Measurements from ENCODE around the gene HEATR1.
"Not testable (repeated sequence)": the region's sequence is repeated elsewhere in the genome, so short reads cannot be mapped to it uniquely, and the experiment has no call there.

The HEATR1 gene, protein sequence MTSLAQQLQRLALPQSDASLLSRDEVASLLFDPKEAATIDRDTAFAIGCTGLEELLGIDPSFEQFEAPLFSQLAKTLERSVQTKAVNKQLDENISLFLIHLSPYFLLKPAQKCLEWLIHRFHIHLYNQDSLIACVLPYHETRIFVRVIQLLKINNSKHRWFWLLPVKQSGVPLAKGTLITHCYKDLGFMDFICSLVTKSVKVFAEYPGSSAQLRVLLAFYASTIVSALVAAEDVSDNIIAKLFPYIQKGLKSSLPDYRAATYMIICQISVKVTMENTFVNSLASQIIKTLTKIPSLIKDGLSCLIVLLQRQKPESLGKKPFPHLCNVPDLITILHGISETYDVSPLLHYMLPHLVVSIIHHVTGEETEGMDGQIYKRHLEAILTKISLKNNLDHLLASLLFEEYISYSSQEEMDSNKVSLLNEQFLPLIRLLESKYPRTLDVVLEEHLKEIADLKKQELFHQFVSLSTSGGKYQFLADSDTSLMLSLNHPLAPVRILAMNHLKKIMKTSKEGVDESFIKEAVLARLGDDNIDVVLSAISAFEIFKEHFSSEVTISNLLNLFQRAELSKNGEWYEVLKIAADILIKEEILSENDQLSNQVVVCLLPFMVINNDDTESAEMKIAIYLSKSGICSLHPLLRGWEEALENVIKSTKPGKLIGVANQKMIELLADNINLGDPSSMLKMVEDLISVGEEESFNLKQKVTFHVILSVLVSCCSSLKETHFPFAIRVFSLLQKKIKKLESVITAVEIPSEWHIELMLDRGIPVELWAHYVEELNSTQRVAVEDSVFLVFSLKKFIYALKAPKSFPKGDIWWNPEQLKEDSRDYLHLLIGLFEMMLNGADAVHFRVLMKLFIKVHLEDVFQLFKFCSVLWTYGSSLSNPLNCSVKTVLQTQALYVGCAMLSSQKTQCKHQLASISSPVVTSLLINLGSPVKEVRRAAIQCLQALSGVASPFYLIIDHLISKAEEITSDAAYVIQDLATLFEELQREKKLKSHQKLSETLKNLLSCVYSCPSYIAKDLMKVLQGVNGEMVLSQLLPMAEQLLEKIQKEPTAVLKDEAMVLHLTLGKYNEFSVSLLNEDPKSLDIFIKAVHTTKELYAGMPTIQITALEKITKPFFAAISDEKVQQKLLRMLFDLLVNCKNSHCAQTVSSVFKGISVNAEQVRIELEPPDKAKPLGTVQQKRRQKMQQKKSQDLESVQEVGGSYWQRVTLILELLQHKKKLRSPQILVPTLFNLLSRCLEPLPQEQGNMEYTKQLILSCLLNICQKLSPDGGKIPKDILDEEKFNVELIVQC (N-terminal part only)

DNA sequence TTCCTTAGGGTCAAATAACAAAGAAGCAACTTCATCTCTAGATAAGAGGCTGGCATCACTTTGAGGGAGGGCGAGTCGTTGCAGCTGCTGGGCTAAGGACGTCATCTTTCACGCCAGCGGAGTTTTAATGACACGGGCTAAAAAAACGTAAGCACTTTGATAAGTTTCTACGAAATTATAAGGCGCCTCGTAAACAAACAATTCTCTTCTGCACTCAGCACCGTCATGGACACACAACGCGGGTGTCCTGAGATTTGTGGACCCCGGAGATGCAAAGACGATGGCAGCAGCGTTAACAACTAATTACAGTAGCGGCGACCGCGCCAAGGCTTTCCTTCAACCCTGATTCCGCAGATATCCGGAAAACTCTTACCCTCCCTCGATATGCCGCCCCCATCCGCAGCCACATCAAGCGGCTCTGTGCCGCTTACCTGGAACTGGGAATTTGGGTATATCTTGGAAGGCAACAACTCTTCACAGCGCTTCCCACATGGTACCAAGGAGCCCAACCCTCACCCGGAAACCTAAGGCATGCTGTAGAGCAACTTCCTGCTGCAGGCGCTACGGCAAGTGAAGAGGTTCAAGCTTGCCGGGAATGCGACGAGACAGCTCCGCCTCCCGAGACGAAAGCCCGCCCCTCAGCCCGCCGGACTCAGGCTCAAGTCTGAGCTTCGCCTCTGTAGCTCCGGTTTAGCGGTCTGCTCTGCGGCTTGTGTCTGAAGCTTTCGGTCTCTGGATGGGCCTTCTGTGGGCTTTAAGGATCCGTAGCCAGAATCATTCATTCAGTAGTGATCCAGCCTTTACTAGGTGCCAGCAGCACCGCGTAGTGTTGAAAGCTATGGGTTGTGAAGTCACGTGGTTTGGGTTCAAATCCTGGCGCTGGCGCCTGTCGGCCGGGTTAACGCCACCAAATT lies at the start of gene HEATR1:
Gene HEATR1, minus strand, starts transcription at position 526 of the 914 bp plus-strand sequence. Its CDS starts 421 bp downstream, at position 105.
- DNase-seq, result peak; percentile 83

DNA sequence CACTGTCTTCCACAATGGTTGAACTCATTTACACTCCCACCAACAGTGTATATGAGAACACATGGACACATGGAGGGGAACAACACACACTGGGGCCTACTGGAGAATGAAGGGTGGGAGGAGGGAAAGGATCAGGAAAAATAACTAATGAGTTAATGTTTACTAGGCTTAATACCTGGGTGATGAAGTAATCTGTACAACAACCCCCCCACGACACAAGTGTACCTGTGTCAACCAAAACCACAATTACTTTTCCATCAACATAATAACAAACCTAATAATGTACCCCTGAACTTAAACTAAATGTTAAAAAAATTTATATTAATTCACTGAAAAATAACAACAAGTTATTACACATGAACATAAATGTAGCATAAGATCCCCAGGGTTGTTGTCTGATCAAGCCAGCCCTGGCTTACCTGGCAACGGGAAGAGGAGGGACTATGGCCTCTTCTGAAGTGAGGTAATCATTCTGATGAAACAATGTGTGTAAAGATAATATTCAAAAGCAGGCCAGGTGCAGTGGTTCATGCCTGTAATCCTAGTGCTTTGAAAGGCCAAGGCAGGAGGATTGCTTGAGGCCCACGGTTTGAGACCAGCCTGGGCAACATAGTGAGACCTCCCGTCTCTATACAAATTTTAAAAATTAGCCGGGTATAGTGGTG lies 40.8 kb upstream of the HEATR1 start:
- DNase-seq, result no peak

DNA sequence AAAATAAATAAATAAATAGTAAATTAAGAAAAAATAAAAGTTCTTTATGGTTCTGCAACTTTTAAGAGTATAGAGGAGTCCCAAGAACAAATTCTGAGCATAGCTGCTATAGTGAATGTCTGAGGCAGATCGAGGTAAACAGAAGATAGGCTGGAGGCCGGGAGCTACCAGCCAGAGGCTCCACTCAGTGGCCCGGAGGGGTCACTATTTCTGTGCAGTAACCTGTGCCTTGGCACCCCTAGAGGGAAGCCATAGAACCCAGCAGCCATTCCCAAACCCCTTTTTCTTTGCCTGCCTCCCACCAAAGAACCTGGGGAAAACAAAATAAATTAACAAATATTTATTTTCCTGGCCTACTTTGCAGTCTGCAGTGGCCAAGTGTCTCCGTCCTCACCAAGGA lies 38.4 kb upstream of the HEATR1 start:
- DNase-seq, result no peak

DNA sequence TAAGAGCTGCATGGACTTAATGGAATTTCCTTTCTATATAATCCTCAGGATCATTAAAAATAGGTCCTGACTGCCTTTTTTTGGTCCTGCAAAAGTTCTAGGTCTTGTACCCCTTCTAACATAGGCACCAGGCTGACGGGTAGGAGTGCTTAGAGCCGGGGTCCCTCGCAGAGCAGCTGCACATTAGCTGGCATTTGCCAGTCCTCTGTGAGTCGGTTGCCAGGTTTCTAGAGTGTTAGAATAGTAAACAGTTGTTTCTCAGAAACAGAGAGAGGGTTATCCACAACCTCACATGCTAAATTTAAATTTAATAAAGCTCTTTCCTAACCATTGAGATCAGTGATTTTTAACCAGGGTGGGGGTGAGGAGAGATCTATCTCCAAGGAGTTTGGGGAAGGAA lies 35.4 kb upstream of the HEATR1 start:
- no peak for DNase-seq

DNA sequence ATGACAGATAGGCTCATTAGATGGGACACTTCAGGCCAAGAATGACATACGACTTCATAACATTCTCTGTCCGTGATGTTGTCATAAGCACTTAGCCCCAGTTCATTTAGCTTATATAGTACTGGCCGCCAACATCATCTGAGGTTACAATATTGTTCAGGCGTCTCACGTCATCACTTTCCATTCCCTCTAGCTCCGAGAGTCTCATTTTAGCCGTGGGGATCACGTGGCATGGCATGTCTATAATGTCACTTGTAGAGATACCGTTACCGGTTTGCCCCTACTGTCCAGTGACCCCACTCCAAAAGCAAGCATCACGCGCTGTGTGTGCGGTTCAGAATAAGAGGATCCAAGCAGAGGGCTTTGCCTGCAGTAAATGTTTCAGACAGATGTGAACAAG lies 34.6 kb upstream of the HEATR1 start:
- DNase-seq, result no peak

DNA sequence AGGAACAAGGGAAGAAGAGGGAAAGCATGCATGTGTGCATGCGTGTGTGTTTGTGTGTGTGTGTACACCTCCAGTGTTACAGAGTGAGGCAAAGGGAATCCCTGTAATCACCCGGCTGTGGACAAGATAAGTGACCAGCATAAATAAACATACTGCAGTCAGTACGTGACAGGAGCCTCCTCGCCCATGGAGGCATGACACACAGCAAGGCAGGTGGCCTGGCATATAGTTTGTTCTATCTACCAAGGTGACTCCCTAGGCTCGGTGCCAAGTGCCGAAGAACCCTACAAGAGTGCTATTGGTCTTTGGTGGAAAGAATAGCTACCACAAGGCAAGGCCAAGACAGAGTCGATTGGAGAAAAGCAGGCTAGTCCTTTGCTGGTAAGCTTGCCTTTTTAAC lies 31.7 kb upstream of the HEATR1 start:
- no peak for DNase-seq

DNA sequence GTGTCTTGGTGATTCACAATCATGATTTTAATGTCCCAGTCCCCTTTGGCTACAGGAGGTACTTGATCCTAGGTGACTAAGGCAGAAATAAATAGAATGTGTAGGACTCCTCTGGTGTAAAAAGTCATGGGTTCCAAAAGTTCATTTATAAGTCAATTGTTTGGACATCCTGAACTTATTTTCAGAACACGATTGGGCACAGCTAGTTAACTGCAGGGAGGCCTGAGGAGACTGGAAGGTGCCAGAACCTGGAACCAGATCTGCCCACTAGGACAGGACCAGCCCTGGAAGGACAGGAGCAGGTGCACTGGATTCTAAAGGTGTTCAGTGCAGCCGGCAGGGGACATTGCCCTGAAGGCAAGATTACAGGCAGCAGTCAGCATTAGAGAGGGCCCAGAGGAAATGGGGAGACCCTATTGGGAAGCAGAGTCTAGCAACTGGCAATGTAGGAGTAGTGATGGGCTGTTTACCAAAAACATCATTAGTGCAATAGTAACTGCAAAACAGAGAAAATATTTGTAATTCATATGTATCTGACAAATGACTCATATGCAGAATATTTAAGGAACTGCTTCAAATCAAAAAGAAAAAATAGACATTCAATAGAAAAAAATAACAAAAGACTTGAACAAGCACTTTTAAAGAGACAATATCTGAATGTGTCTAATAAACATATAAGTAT lies 23.6 kb upstream of the HEATR1 start:
- DNase-seq, result no peak

DNA sequence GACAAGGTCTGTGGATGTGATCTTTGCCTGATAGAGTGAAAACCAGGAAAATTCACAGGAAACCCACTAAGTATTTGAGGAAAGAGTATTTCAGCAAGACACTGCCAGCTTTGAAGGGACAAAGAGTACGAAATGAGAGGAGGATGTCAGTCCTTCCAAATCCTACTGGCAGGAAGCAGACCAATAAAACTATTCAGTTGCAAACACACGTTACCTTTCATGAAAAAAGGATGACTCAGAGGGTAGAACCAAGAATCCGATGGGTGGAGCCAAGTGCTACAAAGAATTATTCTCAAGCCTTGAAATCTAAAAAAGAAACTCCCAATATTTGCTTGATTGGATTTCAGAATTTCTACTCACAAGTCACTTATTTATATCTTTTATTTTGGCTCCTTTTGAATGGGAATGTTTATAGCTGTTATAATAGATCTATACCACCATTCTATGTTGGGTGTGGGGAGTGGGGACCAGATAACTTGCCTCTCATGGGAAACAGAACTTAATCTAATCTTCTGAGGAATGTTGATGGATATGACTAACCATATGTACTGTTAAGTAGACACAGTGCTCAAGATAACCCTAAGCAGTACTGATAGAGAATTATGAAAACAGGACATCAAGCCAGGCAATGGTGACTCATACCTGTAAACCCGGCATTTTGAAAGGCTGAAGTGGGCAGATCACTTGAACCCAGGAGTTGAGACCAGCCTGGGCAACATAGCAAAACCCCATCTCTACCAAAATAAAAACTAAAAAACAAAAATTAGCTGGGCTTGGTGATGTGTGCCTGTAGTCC lies 19.3 kb upstream of the HEATR1 start:
- no peak for DNase-seq

DNA sequence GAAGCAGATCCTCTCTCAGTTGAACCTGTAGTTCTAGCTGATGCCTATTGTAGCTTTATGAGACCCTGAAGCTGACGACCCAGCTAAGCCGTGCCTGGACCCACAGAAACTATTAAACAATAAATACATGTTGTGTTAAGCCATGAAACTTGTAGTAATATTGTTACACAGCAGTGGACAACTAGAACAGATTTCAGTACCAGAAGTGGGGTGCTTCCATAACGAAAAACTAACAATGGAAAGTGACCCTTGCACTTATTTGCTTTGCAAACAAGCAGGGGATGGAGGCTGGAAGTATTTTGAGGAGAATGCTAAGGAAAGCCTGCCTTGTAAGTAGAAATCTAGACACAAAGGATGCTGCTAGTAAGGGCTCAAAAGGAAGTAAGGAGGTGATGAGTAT lies 18.1 kb upstream of the HEATR1 start:
- no peak for DNase-seq

DNA sequence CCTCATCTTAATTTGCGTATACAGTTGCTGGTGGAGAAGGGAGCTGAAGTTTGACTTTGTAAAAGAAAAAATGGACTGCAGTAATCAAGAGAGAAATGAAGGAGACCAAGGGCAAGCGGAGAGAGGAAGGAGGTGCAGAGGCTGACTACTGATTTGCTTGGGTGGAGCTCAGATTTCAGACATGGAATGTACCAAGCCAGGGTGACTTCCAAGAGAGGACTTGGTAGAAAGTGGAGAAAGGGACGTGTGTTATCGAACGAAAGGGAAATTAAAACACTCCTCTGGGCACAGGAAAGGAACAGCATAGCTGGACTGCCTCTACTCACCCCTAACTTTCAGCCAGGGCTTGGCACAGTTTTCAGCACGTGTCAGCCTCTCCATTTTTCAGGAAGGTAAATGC lies 15.1 kb upstream of the HEATR1 start:
- no peak for DNase-seq

DNA sequence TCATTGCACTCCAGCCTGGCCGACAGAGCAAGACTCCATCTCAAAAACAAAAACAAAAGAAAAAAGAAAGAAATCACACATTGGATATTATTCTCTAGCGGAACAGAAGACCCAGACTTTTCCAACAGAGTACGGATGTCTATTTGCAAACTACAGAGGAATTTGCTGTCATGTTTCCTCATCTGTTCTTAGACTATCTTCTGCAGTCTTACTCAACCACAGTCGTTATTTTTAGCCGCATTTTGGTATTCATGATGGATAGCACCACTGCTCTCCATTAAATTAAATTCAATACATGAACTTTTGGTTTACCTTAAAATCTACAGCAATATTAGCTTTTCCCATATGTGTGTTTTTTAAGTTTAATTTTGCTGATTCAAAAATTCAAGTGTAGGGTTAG lies 14.2 kb upstream of the HEATR1 start:
- no peak for DNase-seq

DNA sequence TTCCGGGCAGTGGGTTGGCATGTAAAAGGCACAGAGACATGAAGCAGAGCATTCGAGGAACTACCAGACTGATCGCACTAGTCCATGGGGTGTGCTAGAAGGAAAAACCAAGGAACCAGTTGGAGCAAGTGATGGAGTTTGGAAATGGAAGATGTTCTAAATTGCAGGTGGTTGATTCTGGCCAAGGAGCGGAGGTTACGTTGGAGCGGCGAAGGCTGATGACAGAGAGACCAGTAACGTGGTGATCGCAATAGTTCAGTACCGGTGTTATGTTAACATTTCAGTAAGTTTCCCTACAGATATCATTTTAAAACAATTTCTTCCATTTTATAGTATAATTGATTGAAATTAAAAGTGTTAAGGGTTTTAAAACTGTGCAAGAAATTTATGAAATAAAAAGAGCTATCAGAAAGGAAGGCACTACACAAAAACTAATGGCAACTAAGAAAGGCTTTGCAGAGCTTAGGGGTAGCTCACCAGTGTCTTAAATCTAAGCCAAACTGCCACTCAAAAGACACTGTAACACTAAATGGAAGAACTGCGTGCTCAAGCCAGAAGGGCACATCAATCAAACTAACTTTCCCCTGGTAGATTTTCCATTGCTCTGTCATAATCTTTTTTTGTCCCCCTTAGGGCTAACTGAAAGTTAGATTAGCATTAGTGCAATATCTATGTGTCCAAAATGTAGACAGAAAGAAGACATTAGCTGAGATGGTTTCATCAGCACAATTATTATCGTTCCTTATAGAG lies 11.3 kb upstream of the HEATR1 start:
- no peak for DNase-seq

DNA sequence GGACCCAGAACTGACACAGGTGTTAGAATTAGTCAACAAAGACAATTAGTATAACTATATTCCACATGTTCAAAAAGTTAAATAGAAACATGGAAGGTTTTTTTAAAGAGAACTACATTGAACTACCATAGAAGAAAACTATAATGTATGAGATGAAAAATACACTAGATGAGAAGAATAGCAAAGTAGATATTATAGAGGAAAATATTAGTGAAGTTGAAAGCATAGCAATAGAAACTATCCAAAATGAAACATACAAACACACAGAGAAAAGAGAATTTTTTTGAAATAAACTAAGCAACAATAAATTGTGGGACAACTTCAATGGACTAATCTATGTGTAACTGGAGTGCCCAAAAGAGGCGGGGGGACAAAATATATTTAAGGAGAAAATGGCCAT lies 8.0 kb upstream of the HEATR1 start:
- DNase-seq, result no peak

DNA sequence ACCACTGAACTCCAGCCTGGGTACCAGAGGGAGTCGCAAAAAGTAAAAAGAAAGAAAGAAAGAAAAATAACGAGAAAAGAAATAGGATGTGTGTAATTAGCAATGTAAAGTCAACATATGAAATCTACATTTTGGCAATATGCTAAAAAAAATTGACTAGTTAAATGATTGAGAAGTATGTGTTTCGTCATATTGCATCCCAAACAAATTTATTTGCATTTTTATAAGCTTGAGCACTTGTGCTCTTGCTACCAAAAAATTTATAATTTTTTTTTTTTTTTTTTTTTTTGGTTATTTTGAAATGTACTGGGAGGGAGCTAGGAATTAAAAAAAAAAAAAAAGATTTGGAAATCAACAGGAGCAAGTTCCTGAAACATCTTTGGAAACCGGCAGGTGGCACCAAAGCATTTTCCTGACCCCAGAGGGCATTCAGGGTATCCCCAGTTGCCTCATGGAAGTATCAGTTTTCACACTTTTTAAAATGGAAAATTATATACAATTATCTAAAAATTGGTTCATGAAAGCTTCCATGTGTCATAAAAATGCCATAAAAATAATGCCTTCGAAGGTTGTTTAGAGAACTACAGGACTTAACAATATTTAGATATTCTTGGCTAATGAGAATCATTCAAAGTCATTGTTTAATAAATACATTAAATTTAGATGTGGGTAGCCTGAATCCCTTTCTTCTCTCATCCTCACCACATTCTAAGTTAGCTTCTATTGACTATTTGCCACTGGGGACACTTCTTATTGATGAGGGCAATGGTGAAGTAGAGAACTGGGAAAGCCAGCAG lies 4.8 kb upstream of the HEATR1 start:
- no peak for DNase-seq

DNA sequence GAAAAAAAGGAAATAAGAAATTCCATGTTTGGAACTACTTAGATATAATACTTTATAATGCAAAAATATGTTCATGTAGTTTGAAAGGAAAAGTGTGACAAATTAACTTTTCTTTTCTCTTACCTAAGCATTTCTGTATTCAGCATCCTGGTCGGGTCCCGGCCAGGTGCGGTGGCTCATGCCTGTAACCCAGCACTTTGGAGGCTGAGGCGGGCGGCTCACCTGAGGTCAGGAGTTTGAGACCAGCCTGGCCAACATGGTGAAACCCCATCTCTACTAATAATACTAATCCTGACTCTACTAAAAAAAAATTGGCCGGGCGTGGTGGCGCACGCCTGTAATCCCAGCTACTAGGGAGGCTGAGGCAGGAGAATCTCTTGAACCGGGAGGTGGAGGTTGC lies 3.3 kb upstream of the HEATR1 start:
- DNase-seq, result not testable (repeated sequence)

DNA sequence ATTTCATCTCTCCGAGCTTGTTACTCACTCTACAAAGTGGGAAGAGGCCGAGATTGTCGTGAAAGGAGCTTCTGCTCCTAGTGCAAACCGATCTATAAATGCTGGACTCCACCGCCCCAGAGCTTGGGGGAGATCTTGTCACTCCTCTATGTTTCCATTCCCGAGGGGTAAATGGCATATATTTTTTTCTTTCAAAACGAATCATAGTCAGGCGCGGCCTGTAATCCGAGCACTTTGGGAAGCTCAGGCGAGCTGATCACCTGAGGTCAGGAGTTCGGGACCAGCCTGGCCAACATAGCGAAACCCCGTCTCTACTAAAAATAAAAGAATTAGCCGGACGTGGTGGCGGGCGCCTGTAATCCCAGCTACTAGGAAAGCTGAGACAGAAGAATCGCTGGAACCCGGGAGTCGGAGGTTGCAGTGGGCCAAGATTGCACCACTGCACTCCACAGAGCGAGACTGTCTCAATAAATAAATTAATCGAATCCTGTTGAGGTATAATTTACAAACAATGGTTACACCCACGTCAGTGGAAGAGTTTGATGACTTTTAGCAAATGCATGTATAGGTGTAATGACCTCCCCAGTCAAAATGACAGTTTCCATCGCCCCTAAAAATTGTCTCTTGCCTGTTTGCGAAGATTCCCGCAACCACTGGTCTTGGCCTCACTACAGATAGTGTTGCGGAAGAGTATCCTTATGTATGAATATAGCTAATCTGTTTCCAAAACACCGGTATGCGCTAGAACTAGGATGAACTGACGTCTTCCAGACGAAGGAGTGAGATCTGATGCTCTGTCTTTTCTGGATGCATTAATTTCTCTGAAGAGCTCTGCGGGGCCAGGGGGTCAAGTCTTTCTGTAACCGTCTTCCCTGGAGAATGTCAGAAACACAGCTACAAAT lies 840 bp upstream of the HEATR1 start:
- no peak for DNase-seq

DNA sequence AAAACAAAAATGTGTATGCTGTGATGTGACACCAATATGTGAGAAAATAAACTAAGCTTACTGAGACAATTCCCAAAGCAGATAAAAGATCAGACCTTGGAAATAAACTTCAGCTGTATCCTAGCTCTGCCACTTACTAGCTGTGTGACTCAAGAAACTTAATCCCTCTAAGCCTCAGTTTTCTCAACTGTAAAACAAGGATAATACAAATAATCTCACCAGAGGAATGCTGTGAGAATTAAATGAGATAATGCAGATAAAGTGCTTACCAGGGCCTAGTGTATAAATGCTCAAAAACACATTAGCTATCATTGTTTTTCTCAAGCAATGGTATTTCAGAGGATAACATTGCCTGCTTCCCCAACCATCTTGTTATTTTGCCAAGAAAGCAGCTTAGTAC lies 2.1 kb downstream of the HEATR1 start:
- no peak for DNase-seq

Measured in CD4-positive, alpha-beta T cell treated with Interleukin-15 for 1 hour (primary cell).